Activated CD4-positive, alpha-beta T cell treated with anti-CD3 and anti-CD28 coated beads for 1 hour (primary cell): ENCODE data around the gene TRIOBP.

Experiments
- DNase-seq: peaks from one replicate; pipeline ENCODE4 v3.0.0-alpha.2; 2020

Gene TRIOBP

GRCh38 chr22:37752189-37753087 lies 55.6 kb downstream of the TRIOBP start:
- no peak for DNase-seq

- DNase-seq, result no peak
These were observed 56.9 kb downstream of the TRIOBP start for GRCh38 chr22:37753746-37754145.

GRCh38 chr22:37757663-37758062 lies 60.8 kb downstream of the TRIOBP start:
- no peak for DNase-seq

- DNase-seq, result no peak
These were observed 61.8 kb downstream of the TRIOBP start for GRCh38 chr22:37758694-37759093.

DNA sequence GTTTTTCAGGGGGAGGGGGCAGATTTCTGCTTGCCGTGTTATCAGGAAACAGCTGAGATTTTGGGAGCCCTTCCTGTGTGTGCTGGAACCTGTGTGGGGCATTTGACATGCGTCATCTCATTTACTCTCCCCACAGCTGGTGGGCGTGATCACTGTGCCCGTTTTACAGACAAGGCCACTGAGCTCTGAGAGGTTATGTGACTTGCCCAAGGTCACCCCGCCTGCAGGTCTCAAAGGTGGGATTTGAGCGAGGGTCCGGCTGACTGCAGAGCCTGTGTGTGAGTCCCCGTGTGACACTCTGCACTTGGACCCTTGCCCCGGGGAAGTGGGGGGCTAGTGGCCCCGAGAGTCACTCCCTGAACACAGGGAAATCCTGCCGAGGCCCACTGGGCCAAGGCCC lies 62.4 kb downstream of the TRIOBP start:
- no peak for DNase-seq

DNA sequence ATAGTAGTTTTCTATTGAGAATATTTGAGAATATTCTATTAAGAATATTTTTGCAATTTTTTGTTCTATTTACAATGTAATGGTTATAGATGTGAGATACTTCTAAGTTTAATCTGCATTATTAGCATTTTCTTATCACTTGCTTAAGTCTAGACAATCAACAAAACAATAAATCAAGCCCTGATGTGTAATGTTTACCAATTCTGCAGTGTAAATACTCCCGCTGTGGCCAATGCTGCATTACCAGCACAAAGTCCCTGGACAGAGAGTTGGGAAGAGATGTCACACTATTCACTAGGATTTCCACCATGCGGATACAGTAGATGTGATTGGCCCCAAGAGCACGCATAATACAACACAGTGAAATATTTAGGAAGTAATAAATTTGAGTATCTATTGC lies 63.3 kb downstream of the TRIOBP start:
- DNase-seq, result no peak

- no peak for DNase-seq
These were observed 65.6 kb downstream of the TRIOBP start for GRCh38 chr22:37762389-37762836.

- no peak for DNase-seq
These were observed 66.2 kb downstream of the TRIOBP start for GRCh38 chr22:37763012-37763411.

GRCh38 chr22:37763652-37764051 lies 66.8 kb downstream of the TRIOBP start:
- no peak for DNase-seq

DNA sequence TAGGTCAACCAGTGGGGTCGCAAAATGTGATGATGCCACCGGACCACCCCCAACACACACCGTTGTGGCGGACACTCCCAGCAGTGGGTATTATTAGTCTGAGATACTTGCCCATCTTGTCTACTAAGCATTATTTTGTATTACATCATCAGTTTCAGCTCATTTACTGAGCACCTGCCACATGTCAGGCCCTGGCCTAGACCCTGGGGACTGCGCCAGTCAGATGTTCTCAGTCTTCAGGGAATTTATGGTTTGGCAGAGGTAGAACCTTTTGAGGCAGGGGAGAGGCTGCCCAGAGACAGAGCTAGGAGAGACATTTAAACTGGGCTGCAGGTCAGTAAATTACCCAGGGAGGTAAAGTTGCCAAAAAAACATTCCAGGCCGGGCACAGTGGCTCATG lies 67.8 kb downstream of the TRIOBP start:
- no peak for DNase-seq

- DNase-seq, result no peak
These were observed 68.7 kb downstream of the TRIOBP start for GRCh38 chr22:37765498-37765897.

- DNase-seq, result no peak
These were observed 69.2 kb downstream of the TRIOBP start for GRCh38 chr22:37765953-37766576.

GRCh38 chr22:37768273-37768672 lies 71.4 kb downstream of the TRIOBP start:
- no peak for DNase-seq

DNA sequence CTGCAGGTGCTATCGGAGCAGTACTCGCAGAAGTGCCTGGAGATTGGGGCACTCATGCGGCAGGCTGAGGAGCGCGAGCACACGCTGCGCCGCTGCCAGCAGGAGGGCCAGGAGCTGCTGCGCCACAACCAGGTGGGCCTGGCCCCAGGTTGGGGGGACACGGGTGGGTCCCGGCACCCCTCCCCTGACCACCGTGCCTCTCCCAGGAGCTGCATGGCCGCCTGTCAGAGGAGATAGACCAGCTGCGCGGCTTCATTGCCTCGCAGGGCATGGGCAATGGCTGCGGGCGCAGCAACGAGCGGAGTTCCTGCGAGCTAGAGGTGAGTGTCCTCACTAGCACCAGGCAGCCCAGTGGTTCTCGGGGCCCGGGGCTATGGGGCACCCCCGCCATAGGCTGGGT lies 72.2 kb downstream of the TRIOBP start:
- no peak for DNase-seq

- DNase-seq, result no peak
These were observed 74.2 kb downstream of the TRIOBP start for GRCh38 chr22:37771081-37771480.

DNA sequence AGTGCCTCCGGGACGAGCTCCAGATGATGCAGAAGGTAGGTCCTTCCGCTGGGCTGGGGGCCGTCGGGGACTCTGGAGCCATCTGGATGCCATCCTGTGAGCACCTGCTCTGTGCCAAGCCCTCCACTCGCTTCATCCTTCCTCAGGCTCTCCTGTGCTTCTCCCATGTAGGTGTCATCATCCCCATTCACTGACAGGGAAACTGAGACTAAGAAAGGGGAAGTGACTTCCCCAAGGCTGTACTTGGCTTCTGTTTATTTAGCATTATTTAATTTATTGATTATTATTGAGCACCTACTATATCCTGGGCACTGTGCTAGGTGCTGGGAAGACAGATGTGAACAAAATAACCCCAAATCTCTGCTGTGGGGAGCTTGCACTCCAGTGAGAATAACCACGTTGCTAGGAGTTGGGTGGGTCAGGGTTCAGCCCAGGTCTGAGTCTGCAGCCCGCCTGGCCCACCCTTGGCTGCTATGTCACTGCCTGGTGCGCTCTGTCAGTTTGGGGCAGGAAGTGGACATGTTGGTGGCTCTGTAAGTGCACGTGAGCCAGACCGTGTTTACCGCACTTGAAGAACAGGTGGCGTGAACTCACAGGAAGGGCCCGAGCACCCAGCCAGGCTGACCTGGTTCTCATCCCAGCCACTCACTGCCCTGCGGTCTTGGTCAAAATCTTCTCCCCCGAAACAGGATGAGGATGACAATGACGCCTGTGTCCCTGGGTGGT lies 75.0 kb downstream of the TRIOBP start:
- DNase-seq, result no peak

GRCh38 chr22:37774728-37775127 lies 77.9 kb downstream of the TRIOBP start:
- DNase-seq, result no peak

DNA sequence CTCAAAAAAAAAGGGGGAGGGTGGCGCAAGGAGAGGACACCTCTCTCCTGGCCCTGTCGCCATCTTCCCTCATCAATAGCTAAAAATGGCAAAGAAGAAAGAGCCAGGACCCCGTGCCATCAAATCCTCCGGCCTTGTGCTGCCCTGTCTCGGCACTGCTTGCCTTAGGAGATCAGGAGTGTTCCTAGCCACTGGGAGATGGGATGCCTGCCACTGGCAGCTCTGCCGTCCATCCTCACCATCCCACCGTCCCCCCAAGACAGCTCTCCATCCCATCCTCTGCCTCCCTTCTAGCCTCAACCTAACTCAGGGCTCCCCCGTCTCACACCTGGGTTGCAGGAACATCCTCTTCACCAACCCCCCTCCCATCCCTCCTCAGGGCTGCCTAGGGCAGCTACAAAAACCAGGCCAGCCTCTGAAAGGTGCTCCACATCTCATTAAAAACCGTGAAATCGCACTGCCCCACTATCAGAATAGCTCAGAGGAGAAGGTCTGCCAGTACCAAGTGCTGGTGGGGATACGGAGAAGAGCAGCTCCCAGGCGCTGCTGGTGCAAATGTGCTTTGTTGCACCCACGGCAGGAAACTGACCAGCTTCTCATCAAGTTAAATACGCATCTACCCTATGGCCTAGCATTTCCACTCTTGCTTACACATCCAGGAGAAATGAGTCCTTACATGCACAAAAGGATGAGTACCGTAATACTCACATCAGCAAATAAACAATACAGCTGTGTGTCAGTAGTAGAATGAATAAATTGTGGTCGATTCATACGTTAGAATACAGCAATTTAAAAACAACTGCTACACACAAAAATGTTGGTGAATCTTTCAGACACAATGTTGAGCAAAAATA lies 79.2 kb downstream of the TRIOBP start:
- no peak for DNase-seq

DNA sequence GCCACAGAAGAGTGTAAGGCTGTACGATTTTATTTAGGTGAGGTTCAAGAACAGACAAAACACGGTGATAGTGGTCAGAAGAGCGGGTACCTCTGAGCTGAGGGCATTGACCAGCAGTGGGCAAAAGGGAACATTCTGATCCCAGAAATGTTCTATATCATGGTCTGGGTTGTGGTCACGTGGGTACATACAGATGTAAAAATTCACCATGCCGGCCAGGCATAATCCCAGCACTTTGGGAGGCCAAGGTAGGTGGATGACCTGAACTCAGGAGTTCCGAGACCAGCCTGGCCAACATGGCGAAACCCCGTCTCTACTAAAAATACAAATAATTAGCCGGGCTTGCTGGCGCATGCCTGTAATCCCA lies 79.8 kb downstream of the TRIOBP start:
- DNase-seq, result no peak

DNA sequence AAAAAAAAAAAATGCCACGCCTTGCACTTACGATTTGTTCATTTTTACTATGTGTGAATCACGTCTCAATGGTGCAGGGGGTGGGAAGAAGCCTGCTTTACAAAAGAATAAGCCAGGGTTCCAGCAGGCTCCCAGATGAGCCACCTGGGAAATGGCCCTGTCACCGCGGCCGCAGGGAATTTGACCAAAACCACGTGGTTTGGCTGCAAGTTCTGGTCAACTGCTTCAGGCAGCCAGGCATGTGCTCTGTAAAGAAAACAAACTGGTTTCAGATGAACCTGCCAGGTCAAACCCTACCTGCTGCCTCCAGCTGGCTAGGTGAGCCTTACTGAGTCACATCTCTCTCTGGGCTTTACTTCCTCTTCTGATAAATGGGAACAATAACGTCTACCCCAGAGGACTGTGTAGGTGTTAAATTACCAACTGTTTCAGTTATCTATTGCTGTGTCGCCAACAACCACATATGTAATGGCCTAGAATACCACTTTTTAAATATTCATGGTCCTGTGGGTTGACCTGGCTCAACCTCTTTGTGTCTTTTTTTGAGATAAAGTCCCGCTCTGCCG lies 80.4 kb downstream of the TRIOBP start:
- no peak for DNase-seq

- DNase-seq, result no peak
These were observed 81.6 kb downstream of the TRIOBP start for GRCh38 chr22:37778370-37779009.
